K562 (cell line): ENCODE data around the gene IL12RB2. TPM values are rescaled to one million over a fixed set of nuclear protein-coding genes. Genes with fewer than 3 reads are reported as not detected.

ENCODE experiments used
- ATF3 ChIP-seq, 2 experiments: fragments of 450-650 bp in 1 of 2; sonication (generic) in 1 of 2; formaldehyde crosslinking in 1 of 2; IDR thresholded peaks in 1 of 2; conservative IDR thresholded peaks in 1 of 2; 2 replicates each; pipeline versions ENCODE4 v1.6.1 to v1.8.1; 2016 to 2023; ENCODE audit warnings: mild to moderate bottlenecking in 2 of 2, moderate library complexity in 2 of 2, inconsistent platforms in 1 of 2, missing genetic modification reagents in 1 of 2
- ELF4 ChIP-seq: fragments of 450-650 bp; formaldehyde crosslinking; IDR thresholded peaks from 2 replicates; pipeline ENCODE4 v1.4.0; 2022; ENCODE audit warnings: missing genetic modification characterization
- ETV6 ChIP-seq, 3 experiments: fragments of 150-350 bp in 1 of 3; sonication (generic) in 1 of 3; formaldehyde crosslinking in 1 of 3; IDR thresholded peaks; 2 replicates each; pipeline versions ENCODE4 v1.6.1 to v1.8.0; 2014 to 2022; ENCODE audit warnings: borderline replicate concordance in 2 of 3, low read depth in 2 of 3, antibody characterized with exemption in 1 of 3, low read length in 1 of 3, mild to moderate bottlenecking in 1 of 3, missing genetic modification reagents in 1 of 3
- PKNOX1 ChIP-seq: fragments of 450-650 bp; IDR thresholded peaks from 2 replicates; pipeline ENCODE4 v1.6.1; 2016
- PURB ChIP-seq: sonication (generic); formaldehyde crosslinking; IDR thresholded peaks from 2 replicates; pipeline ENCODE4 v1.9.0; 2021; ENCODE audit warnings: low read depth, mild to moderate bottlenecking, missing genetic modification reagents
- SIN3A ChIP-seq, 2 experiments: fragments of 150-350 bp in 1 of 2; IDR thresholded peaks; 2 replicates each; pipeline ENCODE4 v1.6.1; 2011 to 2016; ENCODE audit warnings: borderline replicate concordance in 2 of 2, low read depth in 2 of 2, low read length in 2 of 2, mild to moderate bottlenecking in 2 of 2, moderate library complexity in 2 of 2; ENCODE audit not compliant: control insufficient read depth in 1 of 2
- TCF3 ChIP-seq: sonication (generic); formaldehyde crosslinking; IDR thresholded peaks from 2 replicates; pipeline ENCODE4 v1.4.0; 2020; ENCODE audit warnings: mild to moderate bottlenecking, missing genetic modification reagents
- TFAP4 ChIP-seq: sonication (generic); formaldehyde crosslinking; IDR thresholded peaks from 2 replicates; pipeline ENCODE4 v1.8.0; 2022; ENCODE audit warnings: missing genetic modification reagents, mild to moderate bottlenecking, moderate library complexity, borderline replicate concordance
- TGIF2 ChIP-seq: sonication (generic); formaldehyde crosslinking; IDR thresholded peaks from 2 replicates; pipeline ENCODE4 v1.8.1; 2022; ENCODE audit warnings: mild to moderate bottlenecking, missing genetic modification reagents, moderate library complexity
- ZNF175 ChIP-seq: fragments of 200-800 bp; sonication (Bioruptor generic); IDR thresholded peaks from 2 replicates; pipeline ENCODE4 v1.6.1; 2016; ENCODE audit warnings: low read depth, mild to moderate bottlenecking, missing genetic modification characterization, missing compliant biosample characterization
- ZNF561 ChIP-seq: fragments of 450-650 bp; formaldehyde crosslinking; conservative IDR thresholded peaks from 2 replicates; pipeline ENCODE4 v1.4.0; 2020; ENCODE audit warnings: mild to moderate bottlenecking, moderate library complexity
- polyA plus RNA-seq, 8 experiments: library from polyadenylated mRNA; depleted of rRNA in 4 of 8; stranded (reverse) in 5 of 8; unstranded in 3 of 8; fragments of >200 nt; fragmentation: Nextera tagmentation in 2 of 8; fragmentation: Illumina TruSeq in 1 of 8; extraction: Ambion mirVana in 2 of 8; extraction: Trizol in 1 of 8; gene quantifications; 2 replicates each; pipeline versions ENCODE4 v1.2.1 to v1.2.3, GENCODE V29; 2011 to 2014; ENCODE audit warnings: inconsistent platforms in 1 of 8, missing spikeins in 1 of 8
- total RNA-seq, 7 experiments: library from RNA; depleted of rRNA in 6 of 7; stranded (reverse); fragments of >200 nt in 6 of 7; fragmentation: Illumina TruSeq in 2 of 7; extraction: Trizol in 2 of 7; gene quantifications; 2 replicates each; pipeline versions ENCODE4 v1.2.1 to v1.2.3, GENCODE V29; 2011 to 2021; ENCODE audit warnings: low replicate concordance in 1 of 7
- TF ChIP-seq, protein P1 (sequence below): sonication (generic); formaldehyde crosslinking; IDR thresholded peaks from 2 replicates; pipeline ENCODE4 v1.8.0; 2023; ENCODE audit warnings: missing genetic modification reagents, mild to moderate bottlenecking, borderline replicate concordance
- TF ChIP-seq, protein P2 (sequence below): fragments of 450-650 bp; IDR thresholded peaks from 2 replicates; pipeline ENCODE4 v1.6.1; 2016; ENCODE audit warnings: missing biosample characterization, missing genetic modification characterization

IL12RB2 gene
- total and polyA plus RNA-seq, 9 of the 15 experiments (the other 6 are each of a cell fraction or from before 2014, with no cell fraction given): 0.39 to 3.3 (median 1.9) TPM

DNA sequence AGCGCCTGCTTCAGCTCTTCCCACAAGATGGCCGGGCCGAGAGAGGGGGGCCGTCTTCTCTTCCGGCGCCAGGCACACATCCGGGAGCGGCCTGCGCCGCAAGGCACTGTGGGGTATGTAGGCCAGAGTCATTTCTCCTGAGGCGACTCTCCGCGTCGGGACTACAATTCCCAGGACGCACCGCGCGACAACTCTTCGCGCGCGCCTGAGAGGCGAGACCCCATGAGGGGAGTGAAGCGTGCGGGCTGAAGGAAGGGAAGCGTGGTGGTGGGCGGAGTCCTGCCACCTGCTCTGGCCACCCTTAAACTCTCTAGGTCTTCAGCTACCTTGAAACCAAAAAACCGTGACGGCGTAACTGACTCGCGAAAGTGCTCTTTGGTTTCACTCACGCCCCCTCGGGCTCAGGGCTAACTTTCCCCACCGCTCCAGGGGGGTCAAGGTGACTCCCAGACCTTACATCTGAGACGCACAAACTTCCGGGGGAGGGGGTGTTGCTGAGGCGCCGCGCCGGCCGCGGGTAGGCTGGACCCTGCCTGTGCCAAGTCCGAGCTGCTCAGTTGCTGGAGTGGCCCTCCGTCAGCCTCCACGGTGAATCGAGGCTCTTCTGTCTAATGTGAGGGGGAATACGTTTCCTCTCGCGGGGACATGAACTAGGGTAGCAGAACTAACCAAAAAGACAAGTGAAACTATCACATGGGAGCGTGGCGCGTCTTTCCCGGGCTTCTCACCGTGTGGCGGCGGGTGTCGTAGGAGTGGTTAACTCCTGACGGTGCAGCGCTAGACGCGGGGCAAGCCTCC, 122.9 kb downstream of the IL12RB2 start, which contains the start of gene SERBP1 (continued):
- peak in 1 of 2 experiments; percentile 32; a peak in 1 of 4 replicates for TF ChIP-seq ETV6 (IDR thresholded peaks at IDR 0.05; ENCODE audit: borderline replicate concordance in 1 of 2, low read depth in 2 of 2, low read length in 1 of 2)
- no peak; the same call in 1 of the 2 replicates for TF ChIP-seq ETV6 (CRISPR knock-in tag; IDR thresholded peaks at IDR 0.05; ENCODE audit: borderline replicate concordance)
- TF ChIP-seq PKNOX1: 0 out of 2 replicates have a peak, but pooled peaks have one; percentile 8
- TF ChIP-seq, protein P1, sequence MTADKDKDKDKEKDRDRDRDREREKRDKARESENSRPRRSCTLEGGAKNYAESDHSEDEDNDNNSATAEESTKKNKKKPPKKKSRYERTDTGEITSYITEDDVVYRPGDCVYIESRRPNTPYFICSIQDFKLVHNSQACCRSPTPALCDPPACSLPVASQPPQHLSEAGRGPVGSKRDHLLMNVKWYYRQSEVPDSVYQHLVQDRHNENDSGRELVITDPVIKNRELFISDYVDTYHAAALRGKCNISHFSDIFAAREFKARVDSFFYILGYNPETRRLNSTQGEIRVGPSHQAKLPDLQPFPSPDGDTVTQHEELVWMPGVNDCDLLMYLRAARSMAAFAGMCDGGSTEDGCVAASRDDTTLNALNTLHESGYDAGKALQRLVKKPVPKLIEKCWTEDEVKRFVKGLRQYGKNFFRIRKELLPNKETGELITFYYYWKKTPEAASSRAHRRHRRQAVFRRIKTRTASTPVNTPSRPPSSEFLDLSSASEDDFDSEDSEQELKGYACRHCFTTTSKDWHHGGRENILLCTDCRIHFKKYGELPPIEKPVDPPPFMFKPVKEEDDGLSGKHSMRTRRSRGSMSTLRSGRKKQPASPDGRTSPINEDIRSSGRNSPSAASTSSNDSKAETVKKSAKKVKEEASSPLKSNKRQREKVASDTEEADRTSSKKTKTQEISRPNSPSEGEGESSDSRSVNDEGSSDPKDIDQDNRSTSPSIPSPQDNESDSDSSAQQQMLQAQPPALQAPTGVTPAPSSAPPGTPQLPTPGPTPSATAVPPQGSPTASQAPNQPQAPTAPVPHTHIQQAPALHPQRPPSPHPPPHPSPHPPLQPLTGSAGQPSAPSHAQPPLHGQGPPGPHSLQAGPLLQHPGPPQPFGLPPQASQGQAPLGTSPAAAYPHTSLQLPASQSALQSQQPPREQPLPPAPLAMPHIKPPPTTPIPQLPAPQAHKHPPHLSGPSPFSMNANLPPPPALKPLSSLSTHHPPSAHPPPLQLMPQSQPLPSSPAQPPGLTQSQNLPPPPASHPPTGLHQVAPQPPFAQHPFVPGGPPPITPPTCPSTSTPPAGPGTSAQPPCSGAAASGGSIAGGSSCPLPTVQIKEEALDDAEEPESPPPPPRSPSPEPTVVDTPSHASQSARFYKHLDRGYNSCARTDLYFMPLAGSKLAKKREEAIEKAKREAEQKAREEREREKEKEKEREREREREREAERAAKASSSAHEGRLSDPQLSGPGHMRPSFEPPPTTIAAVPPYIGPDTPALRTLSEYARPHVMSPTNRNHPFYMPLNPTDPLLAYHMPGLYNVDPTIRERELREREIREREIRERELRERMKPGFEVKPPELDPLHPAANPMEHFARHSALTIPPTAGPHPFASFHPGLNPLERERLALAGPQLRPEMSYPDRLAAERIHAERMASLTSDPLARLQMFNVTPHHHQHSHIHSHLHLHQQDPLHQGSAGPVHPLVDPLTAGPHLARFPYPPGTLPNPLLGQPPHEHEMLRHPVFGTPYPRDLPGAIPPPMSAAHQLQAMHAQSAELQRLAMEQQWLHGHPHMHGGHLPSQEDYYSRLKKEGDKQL (CRISPR knock-in tag): no peak
- no peak for TF ChIP-seq PURB (CRISPR knock-in tag)
- TF ChIP-seq TGIF2: 0 out of 2 replicates have a peak, but pooled peaks have one; percentile 20
- no peak for TF ChIP-seq ZNF561 (CRISPR knock-in tag)
- TF ChIP-seq, protein P2, sequence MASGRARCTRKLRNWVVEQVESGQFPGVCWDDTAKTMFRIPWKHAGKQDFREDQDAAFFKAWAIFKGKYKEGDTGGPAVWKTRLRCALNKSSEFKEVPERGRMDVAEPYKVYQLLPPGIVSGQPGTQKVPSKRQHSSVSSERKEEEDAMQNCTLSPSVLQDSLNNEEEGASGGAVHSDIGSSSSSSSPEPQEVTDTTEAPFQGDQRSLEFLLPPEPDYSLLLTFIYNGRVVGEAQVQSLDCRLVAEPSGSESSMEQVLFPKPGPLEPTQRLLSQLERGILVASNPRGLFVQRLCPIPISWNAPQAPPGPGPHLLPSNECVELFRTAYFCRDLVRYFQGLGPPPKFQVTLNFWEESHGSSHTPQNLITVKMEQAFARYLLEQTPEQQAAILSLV: no peak
- TF ChIP-seq TFAP4: peak; percentile 87
- TF ChIP-seq ATF3 (IDR thresholded peaks at IDR 0.05): 0 out of 2 replicates have a peak, but pooled peaks have one; percentile 6
- no peak for TF ChIP-seq ATF3 (CRISPR knock-in tag; conservative IDR thresholded peaks at IDR 0.05)
- TF ChIP-seq ELF4: 0 out of 2 replicates have a peak, but pooled peaks have one; percentile 28
- peak in 1 of 2 experiments; percentile 74; a peak in 2 of 4 replicates for TF ChIP-seq SIN3A (IDR thresholded peaks at IDR 0.05; ENCODE audit: borderline replicate concordance in 2 of 2, control insufficient read depth in 1 of 2, low read depth in 2 of 2, low read length in 2 of 2)
- peak; percentile 38; the same call in 1 of the 2 replicates for TF ChIP-seq TCF3 (CRISPR knock-in tag)
- peak; percentile 76; the same call in 1 of the 2 replicates for TF ChIP-seq ZNF175 (CRISPR knock-in tag)
